ENCODE data around the gene ZNF487.
"Not testable (repeated sequence)": the region's sequence is repeated elsewhere in the genome, so short reads cannot be mapped to it uniquely, and the experiment has no call there.

ZNF487 gene

DNA sequence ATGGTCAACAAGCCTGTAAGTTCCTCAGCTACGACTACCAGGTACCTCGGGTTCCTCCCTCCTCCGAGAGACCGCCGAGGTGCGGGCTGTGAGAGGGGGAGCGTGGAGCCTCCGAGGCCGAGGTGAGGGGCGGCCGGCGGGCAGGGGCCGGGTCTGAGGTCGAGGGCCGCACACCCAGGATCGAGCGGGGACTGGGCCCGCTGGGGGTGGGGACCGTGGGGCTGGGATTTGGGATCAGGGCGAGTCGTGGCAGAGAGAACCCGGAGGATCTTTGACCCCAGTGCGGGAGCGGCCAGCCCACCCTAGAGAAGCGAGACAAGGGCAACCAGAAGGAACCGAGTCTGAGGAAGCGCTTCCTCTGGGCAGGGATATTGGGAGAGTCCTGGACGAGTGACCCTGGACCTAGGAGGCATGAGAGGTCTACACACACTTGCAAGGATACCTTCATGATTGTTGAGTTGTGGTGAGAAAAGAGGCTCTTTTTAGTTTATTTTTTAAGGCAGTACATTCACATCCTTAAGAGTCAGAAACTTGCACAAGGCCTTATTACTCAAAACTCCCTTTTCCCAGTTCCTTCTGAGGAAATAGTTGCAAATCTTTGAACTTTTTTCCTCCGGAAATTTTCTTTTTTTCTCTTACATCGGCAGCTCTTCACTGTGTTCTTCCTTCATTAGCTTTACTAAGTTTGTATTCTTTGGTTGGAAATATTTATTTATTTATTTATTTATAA lies 395 bp downstream of the ZNF487 start:
- no peak for DNase-seq (ENCODE audit: insufficient read length, low spot score)
- no peak for TF ChIP-seq POLR2A (IDR thresholded peaks at IDR 0.05; ENCODE audit: low read depth, low read length)
- FAIRE-seq = no peak

GRCh38 chr10:43440463-43441134 lies 3.7 kb downstream of the ZNF487 start:
- TF ChIP-seq POLR2A (IDR thresholded peaks at IDR 0.05; ENCODE audit: low read depth, low read length) = no peak
- no peak for DNase-seq (ENCODE audit: insufficient read length, low spot score)
- FAIRE-seq = no peak

DNA sequence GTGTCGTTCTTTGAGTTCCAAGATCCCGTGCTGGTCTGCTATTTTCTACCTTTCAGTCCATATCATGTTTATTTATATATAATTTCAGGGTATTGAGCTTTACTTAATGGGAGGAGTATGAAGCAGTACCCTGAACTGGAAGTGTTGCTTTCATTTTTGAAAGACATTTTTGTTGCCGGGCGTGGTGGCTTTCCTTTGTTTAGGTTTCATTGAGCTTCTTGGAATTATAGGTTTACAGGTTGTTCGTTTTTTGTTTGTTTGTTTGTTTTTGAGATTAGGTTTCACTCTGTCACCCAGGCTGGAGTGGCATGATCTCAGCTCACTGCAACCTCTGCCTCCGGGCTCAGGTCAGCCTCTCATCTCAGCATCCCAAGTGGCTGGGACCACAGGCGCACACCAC lies 7.4 kb downstream of the ZNF487 start:
- no peak for TF ChIP-seq POLR2A (IDR thresholded peaks at IDR 0.05; ENCODE audit: low read depth, low read length)
- no peak for FAIRE-seq
- no peak for DNase-seq (ENCODE audit: insufficient read length, low spot score)

DNA sequence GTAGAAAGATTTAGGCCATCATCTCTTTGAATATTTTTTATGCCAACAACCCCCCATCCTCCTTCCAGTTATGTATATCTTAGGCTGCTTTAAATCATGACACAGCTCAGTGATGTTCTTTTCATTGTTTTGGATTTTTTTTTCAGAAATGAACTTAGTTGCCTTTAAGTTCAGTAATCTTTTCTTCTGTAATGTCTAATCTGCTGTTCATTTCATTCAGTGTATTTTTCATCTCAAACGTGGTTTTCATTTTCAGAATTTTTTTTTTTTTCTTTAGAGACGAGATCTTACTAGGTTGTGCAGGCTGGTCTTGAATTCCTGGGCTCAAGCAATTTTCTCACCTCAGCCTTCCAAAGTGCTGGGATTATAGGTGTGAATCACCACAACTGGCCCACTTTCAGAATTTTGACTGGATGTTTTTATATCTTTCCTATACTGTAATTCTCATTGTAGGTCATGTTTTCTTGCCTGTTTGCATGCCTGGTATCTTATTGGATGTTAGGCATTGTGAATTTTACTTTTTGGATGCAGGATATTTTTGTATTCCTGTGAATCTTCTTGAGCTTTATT lies 8.1 kb downstream of the ZNF487 start:
- DNase-seq (ENCODE audit: insufficient read length, low spot score) (no peak), FAIRE-seq (no peak)
- TF ChIP-seq POLR2A (IDR thresholded peaks at IDR 0.05; ENCODE audit: low read depth, low read length) = no peak

DNA sequence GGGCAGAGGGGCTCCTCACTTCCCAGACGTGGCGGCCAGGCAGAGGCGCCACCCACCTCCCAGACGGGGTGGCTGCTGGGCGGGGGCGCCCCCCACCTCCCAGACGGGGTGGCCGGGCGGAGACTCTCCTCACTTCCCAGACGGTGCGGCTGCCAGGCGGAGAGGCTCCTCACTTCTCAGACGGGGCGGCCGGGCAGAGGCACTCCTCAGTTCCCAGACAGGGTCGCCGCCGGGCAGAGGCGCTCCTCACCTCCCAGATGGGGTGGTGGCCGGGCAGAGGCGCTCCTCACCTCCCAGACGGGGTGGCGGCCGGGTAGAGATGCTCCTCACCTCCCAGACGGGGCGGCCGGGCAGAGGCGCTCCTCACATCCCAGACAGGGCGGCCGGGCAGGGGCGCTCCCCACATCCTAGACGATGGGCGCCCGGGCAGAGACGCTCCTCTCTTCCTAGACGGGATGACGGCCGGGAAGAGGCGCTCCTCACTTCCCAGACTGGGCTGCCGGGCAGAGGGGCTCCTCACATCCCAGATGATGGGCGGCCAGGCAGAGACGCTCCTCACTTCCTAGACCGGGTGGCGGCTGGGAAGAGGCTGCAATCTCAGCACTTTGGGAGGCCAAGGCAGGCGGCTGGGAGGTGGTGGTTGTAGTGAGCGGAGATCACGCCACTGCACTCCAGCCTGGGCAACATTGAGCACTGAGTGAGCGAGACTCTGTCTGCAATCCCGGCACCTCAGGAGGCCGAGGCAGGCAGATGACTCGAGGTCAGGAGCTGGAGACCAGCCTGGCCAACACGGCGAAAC lies 9.5 kb downstream of the ZNF487 start:
- DNase-seq (ENCODE audit: insufficient read length, low spot score); FAIRE-seq: not testable (repeated sequence)

- no peak for FAIRE-seq
- no peak for DNase-seq (ENCODE audit: insufficient read length, low spot score)
- no peak for TF ChIP-seq POLR2A (IDR thresholded peaks at IDR 0.05; ENCODE audit: low read depth, low read length)
These were observed 11.8 kb downstream of the ZNF487 start for GRCh38 chr10:43448742-43449141.

- no peak for TF ChIP-seq POLR2A (IDR thresholded peaks at IDR 0.05; ENCODE audit: low read depth, low read length)
- DNase-seq (ENCODE audit: insufficient read length, low spot score) (no peak), FAIRE-seq (no peak)
These were observed 15.5 kb downstream of the ZNF487 start for GRCh38 chr10:43452356-43452914.

GRCh38 chr10:43453266-43453831 lies 16.4 kb downstream of the ZNF487 start:
- no peak for FAIRE-seq

DNA sequence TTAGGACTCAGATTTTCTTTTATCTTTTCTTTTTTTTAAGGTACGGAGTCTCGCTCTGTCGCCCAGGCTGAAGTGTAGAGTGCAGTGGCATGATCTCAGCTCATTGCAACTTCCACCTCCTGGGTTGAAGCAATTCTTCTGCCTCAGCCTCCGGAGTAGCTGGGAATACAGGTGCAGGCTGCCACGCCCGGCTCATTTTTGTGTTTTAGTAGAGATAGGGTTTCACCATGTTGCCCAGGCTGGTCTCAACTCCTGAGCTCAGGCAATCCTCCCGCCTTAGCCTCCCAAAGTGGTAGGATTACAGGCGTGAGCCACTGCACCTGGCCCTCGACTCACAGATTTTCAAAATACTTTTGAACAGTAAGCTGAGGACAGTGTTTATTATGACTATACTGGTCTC lies 17.1 kb downstream of the ZNF487 start:
- FAIRE-seq; DNase-seq (ENCODE audit: insufficient read length, low spot score): not testable (repeated sequence)

More at GRCh38 chr10:43453266-43453831, 16.4 kb downstream of the ZNF487 start:
- no peak for TF ChIP-seq POLR2A (IDR thresholded peaks at IDR 0.05; ENCODE audit: low read depth, low read length)
- no peak for DNase-seq (ENCODE audit: insufficient read length, low spot score)

DNA sequence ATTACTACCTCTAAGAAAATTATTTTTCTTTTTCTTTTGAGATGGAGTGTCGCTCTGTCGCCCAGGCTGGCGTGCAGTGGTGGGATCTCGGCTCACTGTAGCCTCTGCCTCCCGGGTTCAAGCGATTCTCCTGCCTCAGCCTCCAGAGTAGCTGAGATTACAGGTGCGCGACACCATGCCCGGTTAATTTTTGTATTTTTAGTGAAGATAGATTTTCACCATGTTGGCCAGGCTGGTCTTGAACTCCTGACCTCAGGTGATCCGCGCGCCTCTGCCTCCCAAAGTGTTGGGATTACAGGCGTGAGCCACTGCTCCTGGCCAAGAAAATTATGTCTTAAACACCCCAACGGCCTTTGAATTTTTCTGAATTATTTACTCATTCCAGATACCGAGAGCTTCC lies 19.6 kb downstream of the ZNF487 start:
- FAIRE-seq; DNase-seq (ENCODE audit: insufficient read length, low spot score): not testable (repeated sequence)

GRCh38 chr10:43458227-43458626 lies 21.3 kb downstream of the ZNF487 start:
- no peak for DNase-seq (ENCODE audit: insufficient read length, low spot score)

GRCh38 chr10:43461950-43462349 lies 25.0 kb downstream of the ZNF487 start:
- FAIRE-seq = no peak
- TF ChIP-seq POLR2A (IDR thresholded peaks at IDR 0.05; ENCODE audit: low read depth, low read length) = no peak
- peak; percentile 50 for DNase-seq (ENCODE audit: insufficient read length, low spot score)

More at GRCh38 chr10:43458227-43458626, 21.3 kb downstream of the ZNF487 start:
- TF ChIP-seq POLR2A (IDR thresholded peaks at IDR 0.05; ENCODE audit: low read depth, low read length) = no peak
- no peak for FAIRE-seq

- not testable (repeated sequence) for DNase-seq (ENCODE audit: insufficient read length, low spot score); FAIRE-seq
These were observed 28.3 kb downstream of the ZNF487 start for GRCh38 chr10:43465086-43465735.

DNA sequence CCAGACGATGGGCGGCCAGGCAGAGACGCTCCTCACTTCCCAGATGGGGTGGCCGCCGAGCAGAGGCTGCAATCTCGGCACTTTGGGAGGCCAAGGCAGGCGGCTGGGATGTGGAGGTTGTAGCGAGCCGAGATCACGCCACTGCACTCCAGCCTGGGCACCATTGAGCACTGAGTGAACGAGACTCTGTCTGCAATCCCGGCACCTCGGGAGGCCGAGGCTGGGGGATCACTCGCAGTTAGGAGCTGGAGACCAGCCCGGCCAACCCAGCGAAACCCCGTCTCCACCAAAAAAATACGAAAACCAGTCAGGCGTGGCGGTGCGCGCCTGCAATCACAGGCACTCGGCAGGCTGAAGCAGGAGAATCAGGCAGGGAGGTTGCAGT lies 28.8 kb downstream of the ZNF487 start:
- FAIRE-seq = not testable (repeated sequence)

More for the DNA sequence above, 28.8 kb downstream of the ZNF487 start:
- not testable (repeated sequence) for DNase-seq (ENCODE audit: insufficient read length, low spot score)

All from H54 (cell line).